Measurements from ENCODE around the gene REEP2.

DNA sequence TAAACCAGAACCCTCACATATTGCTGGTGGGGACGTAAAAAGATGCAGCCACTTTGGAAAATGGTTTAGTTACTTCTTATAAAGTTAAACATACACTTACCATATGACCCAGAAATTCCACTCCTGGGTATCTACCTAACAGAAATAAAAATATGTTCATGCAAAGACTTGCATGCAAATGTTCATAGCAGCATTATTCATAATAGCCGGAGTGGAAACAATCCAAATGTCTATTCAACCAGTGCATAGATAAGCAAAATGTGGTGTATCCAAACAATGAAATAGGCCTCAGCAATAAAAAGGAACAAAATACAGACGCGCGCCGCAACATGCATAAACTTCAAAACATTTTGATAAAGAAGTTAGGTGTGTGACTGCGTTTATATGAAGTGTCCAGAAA, 38.1 kb downstream of the REEP2 start:
- TF ChIP-seq POLR2A (IDR thresholded peaks at IDR 0.05), result no peak
- TF ChIP-seq CTCF (IDR thresholded peaks at IDR 0.05), result no peak
